ENCODE measurements around the gene EIF5A.

- TF ChIP-seq EP300 (IDR thresholded peaks at IDR 0.05; ENCODE audit: borderline replicate concordance): no peak
- no peak for TF ChIP-seq RAD21 (IDR thresholded peaks at IDR 0.05; ENCODE audit: low read depth)
- TF ChIP-seq FOXM1 (IDR thresholded peaks at IDR 0.05; ENCODE audit: borderline replicate concordance, low read depth): no peak
- TF ChIP-seq CEBPB (IDR thresholded peaks at IDR 0.05): no peak
- no peak for TF ChIP-seq ZBTB7A (IDR thresholded peaks at IDR 0.05; ENCODE audit: low read depth)
- no peak for TF ChIP-seq REST (IDR thresholded peaks at IDR 0.05; ENCODE audit: low read depth)
- no peak for TF ChIP-seq EGR1 (IDR thresholded peaks at IDR 0.05)
These were observed 20.6 kb downstream of the EIF5A start for GRCh38 chr17:7328009-7328408.
